HepG2 (cell line): ENCODE results near the gene KDM7A. TPM values are rescaled to one million over a fixed set of nuclear protein-coding genes. Genes with fewer than 3 reads are reported as not detected.
A peak's percentile ranks its signal among the peaks of the same experiment; 100 is the strongest.

ENCODE experiments used
- ATF6 ChIP-seq: sonication (generic); formaldehyde crosslinking; conservative IDR thresholded peaks from 2 replicates; pipeline ENCODE4 v1.4.0; 2020; ENCODE audit warnings: missing genetic modification reagents
- ATM ChIP-seq: fragments of 450-650 bp; IDR thresholded peaks from 2 replicates; pipeline ENCODE4 v1.7.1; 2017; ENCODE audit warnings: mild to moderate bottlenecking, borderline replicate concordance
- E2F5 ChIP-seq: sonication (generic); formaldehyde crosslinking; conservative IDR thresholded peaks from 2 replicates; pipeline ENCODE4 v1.4.0; 2020; ENCODE audit warnings: missing genetic modification reagents
- EED ChIP-seq: sonication (generic); formaldehyde crosslinking; IDR thresholded peaks from 2 replicates; pipeline ENCODE4 v1.5.0; 2020; ENCODE audit warnings: mild to moderate bottlenecking, missing genetic modification reagents
- ESRRA ChIP-seq: sonication (generic); formaldehyde crosslinking; IDR thresholded peaks from 2 replicates; pipeline ENCODE4 v1.5.1; 2020; ENCODE audit warnings: mild to moderate bottlenecking, low read depth, missing genetic modification reagents
- FOXC1 ChIP-seq: sonication (generic); formaldehyde crosslinking; IDR thresholded peaks from 2 replicates; pipeline ENCODE4 v1.8.0; 2022; ENCODE audit warnings: mild to moderate bottlenecking, missing genetic modification reagents, borderline replicate concordance
- GRHL1 ChIP-seq: sonication (generic); formaldehyde crosslinking; conservative IDR thresholded peaks from 2 replicates; pipeline ENCODE4 v1.8.0; 2022; ENCODE audit warnings: missing genetic modification reagents
- HBP1 ChIP-seq: IDR thresholded peaks from 2 replicates; pipeline ENCODE4 v1.6.1; 2016; ENCODE audit warnings: low read depth, control low read depth
- KLF15 ChIP-seq: sonication (generic); formaldehyde crosslinking; IDR thresholded peaks from 2 replicates; pipeline ENCODE4 v1.8.1; 2023; ENCODE audit warnings: borderline replicate concordance, mild to moderate bottlenecking, inconsistent platforms, missing genetic modification reagents, mixed read lengths
- LBX2 ChIP-seq: sonication (generic); formaldehyde crosslinking; IDR thresholded peaks from 2 replicates; pipeline ENCODE4 v1.5.0; 2020; ENCODE audit warnings: missing genetic modification reagents, mild to moderate bottlenecking, borderline replicate concordance
- NCOA1 ChIP-seq: sonication (generic); formaldehyde crosslinking; IDR thresholded peaks from 2 replicates; pipeline ENCODE4 v1.9.0; 2021; ENCODE audit warnings: missing genetic modification reagents
- SCMH1 ChIP-seq: sonication (generic); formaldehyde crosslinking; IDR thresholded peaks from 2 replicates; pipeline ENCODE4 v1.9.0; 2021; ENCODE audit warnings: missing genetic modification reagents, mild to moderate bottlenecking, borderline replicate concordance
- TIGD3 ChIP-seq: sonication (generic); formaldehyde crosslinking; IDR thresholded peaks from 2 replicates; pipeline ENCODE4 v1.5.1; 2020; ENCODE audit warnings: mild to moderate bottlenecking, missing genetic modification reagents, borderline replicate concordance
- USF2 ChIP-seq, 2 experiments: sonication (generic) in 1 of 2; formaldehyde crosslinking in 1 of 2; IDR thresholded peaks; 2 replicates each; pipeline versions ENCODE4 v1.5.1 to v1.6.1; 2011 to 2020; ENCODE audit warnings: borderline replicate concordance in 1 of 2, low read depth in 1 of 2, low read length in 1 of 2, mild to moderate bottlenecking in 1 of 2, missing genetic modification reagents in 1 of 2, moderate library complexity in 1 of 2
- ZNF672 ChIP-seq: sonication (generic); formaldehyde crosslinking; IDR thresholded peaks from 2 replicates; pipeline ENCODE4 v1.8.1; 2022; ENCODE audit warnings: missing genetic modification reagents
- polyA plus RNA-seq, 8 experiments: library from polyadenylated mRNA; depleted of rRNA in 3 of 8; stranded (reverse) in 7 of 8; unstranded in 1 of 8; fragments of >200 nt; fragmentation: Illumina TruSeq in 4 of 8; extraction: Trizol in 4 of 8; gene quantifications; 2 replicates each; pipeline versions ENCODE4 v1.2.1 to v1.2.3, GENCODE V29; 2011 to 2016; ENCODE audit warnings: low read depth in 4 of 8, missing spikeins in 1 of 8, mixed read lengths in 1 of 8; ENCODE audit not compliant: insufficient read depth in 1 of 8
- total RNA-seq, 5 experiments: library from RNA; depleted of rRNA; stranded (reverse); fragments of >200 nt; fragmentation: Illumina TruSeq; extraction: Trizol; gene quantifications; 2 replicates each; pipeline ENCODE4 v1.2.3, GENCODE V29; 2016; ENCODE audit warnings: low read depth in 1 of 5

The KDM7A gene
- total and polyA plus RNA-seq, 2 of the 13 experiments (the other 11 are each of a cell fraction or from before 2014, with no cell fraction given): 10.8 to 16.8 TPM

GRCh38 chr7:140175221-140176121 is 1.3 kb downstream of the KDM7A start (continued):
- TF ChIP-seq TIGD3 (CRISPR knock-in tag) (no peak), USF2 (IDR thresholded peaks at IDR 0.05; ENCODE audit: low read depth, low read length) (no peak), USF2 (CRISPR knock-in tag; IDR thresholded peaks at IDR 0.05; ENCODE audit: borderline replicate concordance) (no peak; the same call in 1 of the 2 replicates), E2F5 (no peak), NCOA1 (no peak), KLF15 (no peak), HBP1 (no peak; the same call in 1 of the 2 replicates), SCMH1 (CRISPR knock-in tag) (no peak), ESRRA (0 out of 2 replicates have a peak, but pooled peaks have one; percentile 40), EED (CRISPR knock-in tag) (no peak), ZNF672 (CRISPR knock-in tag) (no peak), ATF6 (no peak), GRHL1 (CRISPR knock-in tag) (no peak), FOXC1 (CRISPR knock-in tag) (no peak), LBX2 (no peak), ATM (no peak)
